CD4-positive, alpha-beta T cell (primary cell): ENCODE data around the gene TAS1R1. TPM values are rescaled to one million over a fixed set of nuclear protein-coding genes. Genes with fewer than 3 reads are reported as not detected.

Experiments used
- ATAC-seq: fragments of 200-7000 bp; cut with Tn5 transposase; one replicate; pipeline ENCODE4 v1.10.0; 2022; ENCODE audit warnings: mild to moderate bottlenecking; ENCODE audit not compliant: poor library complexity
- CTCF ChIA-PET: fragments of 350-600 bp; sonication (Branson Sonifier 250); formaldehyde crosslinking; loops from one replicate; lab custom pipeline; 2021; ENCODE audit warnings: antibody characterized with exemption, inconsistent platforms; lab: Charles Lee
- POLR2A ChIA-PET: fragments of 350-600 bp; sonication (Branson Sonifier 250); formaldehyde crosslinking; loops from one replicate; lab custom pipeline; 2021; ENCODE audit warnings: antibody characterized with exemption, inconsistent platforms; lab: Charles Lee
- DNase-seq, 14 experiments: peaks; one replicate each; pipeline ENCODE4 v3.0.0-alpha.2; 2013 to 2020; ENCODE audit warnings: mixed read lengths in 2 of 14
- H3K27ac ChIP-seq, 2 donors: one replicate each; pipeline versions ENCODE4 v1.5.1 to v1.7.0; 2013; ENCODE audit warnings: low read length in 2 of 2, low read depth in 1 of 2, mild to moderate bottlenecking in 1 of 2
- H3K27me3 ChIP-seq, 2 experiments: 1 replicate in 1 of 2; 2 replicates in 1 of 2; pipeline versions ENCODE4 v1.6.1 to v1.7.0; 2013; ENCODE audit warnings: low read length in 2 of 2, control low read depth in 1 of 2, mild to moderate bottlenecking in 1 of 2, moderate library complexity in 1 of 2; ENCODE audit not compliant: insufficient read depth in 2 of 2, control insufficient read depth in 1 of 2
- H3K36me3 ChIP-seq: one replicate; pipeline ENCODE4 v1.6.1; 2013; ENCODE audit warnings: low read length, control low read depth; ENCODE audit not compliant: insufficient read depth
- H3K4me1 ChIP-seq: one replicate; pipeline ENCODE4 v1.6.1; 2013; ENCODE audit warnings: low read length, control low read depth; ENCODE audit not compliant: insufficient read depth
- H3K4me3 ChIP-seq: one replicate; pipeline ENCODE4 v1.5.1; 2013; ENCODE audit warnings: mild to moderate bottlenecking, low read length, moderate library complexity
- H3K9me3 ChIP-seq, 2 experiments: 1 replicate in 1 of 2; 2 replicates in 1 of 2; pipeline versions ENCODE4 v1.6.1 to v1.7.0; 2013; ENCODE audit warnings: low read length in 2 of 2, mild to moderate bottlenecking in 2 of 2, control low read depth in 1 of 2, moderate library complexity in 1 of 2; ENCODE audit not compliant: control insufficient read depth in 1 of 2, insufficient read depth in 1 of 2
- H3K27ac Mint-ChIP-seq: one replicate; pipeline ENCODE4 v1.8.0; 2020; ENCODE audit warnings: mixed read lengths
- H3K27me3 Mint-ChIP-seq: one replicate; pipeline ENCODE4 v1.8.0; 2021; ENCODE audit warnings: mixed read lengths
- H3K36me3 Mint-ChIP-seq: one replicate; pipeline ENCODE4 v1.8.0; 2021; ENCODE audit warnings: low read depth, mixed read lengths
- H3K4me1 Mint-ChIP-seq: one replicate; pipeline ENCODE4 v1.8.0; 2021; ENCODE audit warnings: low read depth, mixed read lengths
- H3K4me3 Mint-ChIP-seq: one replicate; pipeline ENCODE4 v1.8.0; 2020; ENCODE audit warnings: mild to moderate bottlenecking, mixed read lengths
- H3K9me3 Mint-ChIP-seq: one replicate; pipeline ENCODE4 v1.8.0; 2020; ENCODE audit warnings: mixed read lengths
- intact Hi-C, 2 experiments: fragments of 100-400 bp; cut with DNase I in 1 of 2; cut with micrococcal nuclease in 1 of 2; formaldehyde crosslinking; loops; one replicate each; pipeline versions ENCODE4 v1.15.1 to v1.9.0; 2023 to 2025; cut with DNase I, micrococcal nuclease
- total RNA-seq, 174 experiments: library from RNA in 2 of 174; stranded (reverse) in 2 of 174; gene quantifications; one replicate each; pipeline ENCODE4 v1.2.3 and lab custom pipeline; 2021 to 2026
- TF ChIP-seq, protein P1 (sequence below): fragments of 200-600 bp; IDR thresholded peaks from one replicate; pipeline ENCODE4 v1.8.0; 2022; ENCODE audit warnings: antibody characterized with exemption, mild to moderate bottlenecking

TAS1R1 gene
- total RNA-seq, 2 experiments from 2014 or later: not detected

DNA sequence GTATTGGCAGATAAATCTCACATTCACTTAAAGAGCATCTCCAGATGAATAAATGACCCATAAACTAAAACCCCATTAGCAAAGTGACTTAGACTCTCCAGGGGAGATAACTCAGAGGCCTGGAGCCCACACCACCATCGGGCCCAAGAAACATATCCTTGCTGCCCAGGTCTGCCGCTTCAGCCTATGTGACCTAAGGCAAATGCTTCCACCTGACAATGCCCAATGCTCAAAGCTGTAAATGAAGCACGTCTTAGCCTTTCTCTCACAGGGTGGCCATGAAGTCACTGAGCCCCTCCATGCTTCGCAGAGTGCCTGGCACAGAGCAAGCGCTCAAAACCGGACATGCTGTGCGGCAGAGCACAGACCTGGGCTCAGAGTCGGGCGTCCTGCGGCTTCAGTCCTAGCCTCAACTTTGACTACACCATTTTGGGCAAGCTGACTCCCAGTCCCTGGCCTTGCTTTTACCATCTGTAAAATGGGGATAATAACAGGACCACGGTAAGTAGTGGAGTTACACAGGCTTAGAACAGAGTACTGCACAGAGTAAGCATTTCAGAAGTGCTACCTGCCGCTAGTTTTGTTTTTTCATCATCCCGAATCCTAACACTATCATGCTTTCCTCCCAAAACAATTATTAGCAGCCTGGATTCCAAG, 24.5 kb upstream of the TAS1R1 start:
- ChIA-PET POLR2A (no interaction called here), CTCF (no interaction called here)
- Mint-ChIP-seq H3K27me3 (no peaks in the 10 kb centered on the region), H3K4me3 (no peak overlapping the region), H3K4me1 (no peaks in the 10 kb centered on the region), H3K27ac (no peak overlapping the region), H3K36me3 (peaks cover 82% of the 10 kb centered on the region), H3K9me3 (no peaks in the 10 kb centered on the region)
- no peak overlapping the region for H3K4me3 ChIP-seq
- DNase-seq (no peak), ATAC-seq (no peak)
- intact Hi-C loops: no loop called here
- no peaks in the 10 kb centered on the region for H3K4me1 ChIP-seq
- no peak overlapping the region for H3K27ac ChIP-seq
- H3K9me3 ChIP-seq: no peaks in the 10 kb centered on the region
- TF ChIP-seq, protein P1, sequence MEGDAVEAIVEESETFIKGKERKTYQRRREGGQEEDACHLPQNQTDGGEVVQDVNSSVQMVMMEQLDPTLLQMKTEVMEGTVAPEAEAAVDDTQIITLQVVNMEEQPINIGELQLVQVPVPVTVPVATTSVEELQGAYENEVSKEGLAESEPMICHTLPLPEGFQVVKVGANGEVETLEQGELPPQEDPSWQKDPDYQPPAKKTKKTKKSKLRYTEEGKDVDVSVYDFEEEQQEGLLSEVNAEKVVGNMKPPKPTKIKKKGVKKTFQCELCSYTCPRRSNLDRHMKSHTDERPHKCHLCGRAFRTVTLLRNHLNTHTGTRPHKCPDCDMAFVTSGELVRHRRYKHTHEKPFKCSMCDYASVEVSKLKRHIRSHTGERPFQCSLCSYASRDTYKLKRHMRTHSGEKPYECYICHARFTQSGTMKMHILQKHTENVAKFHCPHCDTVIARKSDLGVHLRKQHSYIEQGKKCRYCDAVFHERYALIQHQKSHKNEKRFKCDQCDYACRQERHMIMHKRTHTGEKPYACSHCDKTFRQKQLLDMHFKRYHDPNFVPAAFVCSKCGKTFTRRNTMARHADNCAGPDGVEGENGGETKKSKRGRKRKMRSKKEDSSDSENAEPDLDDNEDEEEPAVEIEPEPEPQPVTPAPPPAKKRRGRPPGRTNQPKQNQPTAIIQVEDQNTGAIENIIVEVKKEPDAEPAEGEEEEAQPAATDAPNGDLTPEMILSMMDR: no peak
- H3K36me3 ChIP-seq: peaks cover 79% of the 10 kb centered on the region
- H3K27me3 ChIP-seq: no peaks in the 10 kb centered on the region

DNA sequence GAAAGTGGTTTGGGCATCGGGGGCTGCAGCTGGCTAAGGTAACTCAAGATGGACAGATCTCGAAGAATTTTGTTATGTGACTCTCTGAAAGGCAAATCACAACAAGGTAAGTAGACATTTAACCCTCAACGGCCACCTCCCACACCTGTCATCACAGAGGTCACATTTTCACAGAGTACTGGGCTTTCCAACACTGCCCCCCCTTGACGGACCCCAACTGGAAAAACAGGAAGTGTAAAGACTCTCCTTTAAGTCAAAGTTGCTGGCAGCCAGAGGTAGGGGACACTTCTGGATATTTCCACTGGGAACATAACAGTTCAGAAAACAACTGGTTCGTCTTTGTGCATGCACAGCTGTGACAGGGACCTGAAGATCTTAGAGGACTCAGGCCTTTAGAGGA, 23.1 kb upstream of the TAS1R1 start:
- Mint-ChIP-seq H3K27me3 (no peaks in the 10 kb centered on the region), H3K9me3 (no peaks in the 10 kb centered on the region), H3K36me3 (peaks cover 72% of the 10 kb centered on the region), H3K4me1 (peaks cover 2% of the 10 kb centered on the region), H3K27ac (no peak overlapping the region), H3K4me3 (no peak overlapping the region)
- intact Hi-C loops: no loop called here
- no peak overlapping the region for H3K27ac ChIP-seq
- TF ChIP-seq, protein P1: no peak
- no peak for ATAC-seq
- ChIA-PET CTCF (interaction anchor here (1.2 kb wide), 1 partner anchor 9 kb away, joined by 3 read pairs; no protein-coding TSS in a partner anchor), POLR2A (no interaction called here)
- H3K36me3 ChIP-seq: peaks cover 74% of the 10 kb centered on the region
- H3K9me3 ChIP-seq: no peaks in the 10 kb centered on the region
- H3K27me3 ChIP-seq: no peaks in the 10 kb centered on the region
- no peak for DNase-seq
- H3K4me1 ChIP-seq: no peaks in the 10 kb centered on the region
- no peak overlapping the region for H3K4me3 ChIP-seq

DNA sequence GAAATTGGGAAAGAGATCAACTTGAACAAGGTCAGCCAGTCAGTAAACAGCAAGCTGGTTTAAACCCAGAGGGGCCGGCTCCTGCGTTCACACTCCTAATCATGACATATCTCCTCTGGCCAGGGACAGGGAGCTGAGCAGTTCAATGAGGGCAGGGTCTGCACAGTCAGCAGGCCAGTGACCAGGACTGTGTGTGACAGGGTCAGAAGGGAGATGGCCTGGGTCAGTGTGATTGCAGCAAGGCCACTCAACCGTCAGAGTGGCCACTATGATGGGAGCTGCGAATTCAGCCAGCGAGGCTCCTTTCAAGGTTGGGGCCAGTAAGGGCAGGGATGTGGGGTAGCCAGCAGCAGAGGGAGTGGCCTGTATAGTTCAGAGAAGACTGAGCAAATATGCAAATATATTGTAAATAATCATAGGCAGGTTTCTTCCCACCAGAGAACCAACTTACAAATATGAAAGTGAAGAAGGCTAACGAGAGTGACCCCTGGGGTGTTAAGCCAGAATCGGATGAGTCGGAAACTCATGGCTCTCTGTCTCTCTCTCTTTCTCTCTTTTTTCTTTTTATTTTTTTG, 20.8 kb upstream of the TAS1R1 start:
- no peaks in the 10 kb centered on the region for H3K9me3 ChIP-seq
- no peak overlapping the region for H3K27ac Mint-ChIP-seq
- intact Hi-C loops: no loop called here
- DNase-seq (no peak), ATAC-seq (no peak)
- no peaks in the 10 kb centered on the region for H3K27me3 Mint-ChIP-seq
- no peak overlapping the region for H3K4me3 ChIP-seq
- H3K36me3 Mint-ChIP-seq: peaks cover 66% of the 10 kb centered on the region
- H3K4me1 ChIP-seq: no peaks in the 10 kb centered on the region
- CTCF ChIA-PET: no interaction called here
- TF ChIP-seq, protein P1: no peak
- POLR2A ChIA-PET: no interaction called here
- no peaks in the 10 kb centered on the region for H3K9me3 Mint-ChIP-seq
- H3K4me3 Mint-ChIP-seq: no peak overlapping the region
- peaks cover 61% of the 10 kb centered on the region for H3K36me3 ChIP-seq
- no peaks in the 10 kb centered on the region for H3K27me3 ChIP-seq
- peaks cover 6% of the 10 kb centered on the region for H3K4me1 Mint-ChIP-seq
- H3K27ac ChIP-seq: no peak overlapping the region
